ENCODE results near the gene FARS2. TPM values are rescaled to one million over a fixed set of nuclear protein-coding genes. Genes with fewer than 3 reads are reported as not detected.
A peak's percentile ranks its signal among the peaks of the same experiment; 100 is the strongest.
"Not testable (repeated sequence)": the region's sequence is repeated elsewhere in the genome, so short reads cannot be mapped to it uniquely, and the experiment has no call there.

Gene FARS2
- total RNA-seq, 1 donor from 2014 or later: 7.3 TPM

DNA sequence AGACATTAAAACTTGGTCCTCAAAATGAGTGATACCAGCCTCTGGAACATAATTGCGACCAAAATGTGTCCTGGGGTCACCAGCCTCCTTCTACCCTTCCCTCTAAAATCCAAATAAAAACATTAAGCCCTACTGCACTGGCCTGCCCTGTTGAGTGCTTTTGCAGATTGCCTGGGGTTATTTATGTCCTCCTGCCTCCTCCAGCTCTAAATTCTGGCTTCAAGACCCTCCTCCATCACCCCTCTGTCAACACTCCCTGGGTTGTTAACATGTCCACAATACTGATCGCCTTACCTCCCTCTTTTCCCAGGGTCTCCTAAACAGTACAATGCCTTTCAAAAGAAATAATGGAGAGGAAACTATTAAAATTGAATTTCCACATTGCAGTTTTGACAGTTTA is 418.0 kb downstream of the FARS2 start:
- no peak for DNase-seq (ENCODE audit: low read depth)

DNA sequence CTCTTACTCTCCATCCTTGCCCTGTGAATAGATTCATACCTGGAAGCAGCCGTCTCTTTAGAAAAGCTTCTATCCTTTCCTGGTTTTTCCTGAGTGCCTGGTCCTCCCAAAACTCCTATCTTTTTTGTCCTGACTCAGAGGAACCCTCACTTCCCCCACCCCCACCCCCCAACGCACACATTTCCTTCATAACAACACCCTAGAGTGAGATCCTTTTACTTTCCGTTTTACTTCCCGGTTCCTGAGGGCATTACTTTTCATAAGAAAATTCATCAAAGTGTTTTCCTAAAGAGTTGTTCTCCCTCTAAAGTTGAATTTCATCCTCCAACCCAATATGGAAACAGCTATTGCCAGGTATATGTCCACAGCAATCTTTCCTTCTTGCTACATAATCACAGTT is 418.4 kb downstream of the FARS2 start:
- DNase-seq (ENCODE audit: low read depth): no peak

DNA sequence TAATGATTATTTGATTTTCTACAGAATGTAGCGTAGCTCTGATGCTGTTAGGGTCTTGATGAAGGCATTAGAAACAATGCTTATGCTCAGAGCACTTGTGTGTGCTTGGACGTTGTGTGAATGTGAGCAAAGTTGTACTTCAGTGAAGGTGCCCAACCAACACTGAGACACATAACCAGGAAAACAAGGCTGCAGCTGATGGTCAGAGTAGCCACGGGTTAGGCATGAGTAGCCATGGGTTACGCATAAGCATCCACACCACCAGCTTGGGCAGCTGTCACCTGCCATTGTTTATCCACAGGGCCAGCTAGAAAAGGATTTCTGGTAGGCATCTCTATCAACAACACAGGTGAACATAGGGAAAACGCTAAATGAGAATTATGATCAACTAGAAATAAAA is 418.8 kb downstream of the FARS2 start:
- peak; percentile 75 for DNase-seq (ENCODE audit: low read depth)

DNA sequence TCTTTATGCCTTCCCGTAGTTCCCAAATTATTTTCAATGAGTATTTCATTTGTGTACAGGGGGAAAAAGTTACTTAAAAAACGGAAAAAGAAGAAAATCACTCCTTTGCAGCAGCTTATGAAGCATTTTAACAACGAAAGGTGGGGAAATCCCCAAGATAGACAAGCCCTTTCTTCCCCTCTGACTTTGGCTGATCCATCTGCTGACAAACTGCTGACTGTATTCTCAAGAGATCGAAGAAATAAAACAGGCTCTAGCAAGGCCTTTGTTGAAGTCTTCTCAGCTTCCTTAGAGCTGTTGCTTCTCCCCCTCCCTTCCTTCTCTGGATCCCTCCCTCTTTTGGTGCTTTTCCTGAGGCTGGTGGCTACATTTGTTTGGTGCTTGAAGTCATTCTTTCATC is 420.2 kb downstream of the FARS2 start:
- no peak for DNase-seq (ENCODE audit: low read depth)

DNA sequence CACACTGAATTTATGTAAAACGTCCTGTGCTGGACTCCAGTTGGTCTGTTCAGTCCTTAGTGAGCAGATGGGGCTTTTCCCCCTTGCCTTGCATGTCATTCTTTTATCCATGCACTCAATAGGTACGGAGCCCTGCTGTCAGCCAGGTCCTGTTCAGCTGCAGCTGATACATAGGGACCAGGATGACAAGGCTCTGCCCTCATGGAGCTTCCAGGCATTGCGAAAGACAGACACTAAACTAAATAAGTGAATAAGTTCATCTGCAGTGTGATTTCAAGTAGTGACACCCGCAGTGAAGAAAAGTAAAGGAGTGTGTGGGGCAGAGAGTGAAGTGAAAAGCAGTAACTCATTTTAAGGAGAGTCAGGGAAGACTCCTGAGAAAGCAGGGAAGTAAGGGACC is 421.2 kb downstream of the FARS2 start:
- no peak for DNase-seq (ENCODE audit: low read depth)

DNA sequence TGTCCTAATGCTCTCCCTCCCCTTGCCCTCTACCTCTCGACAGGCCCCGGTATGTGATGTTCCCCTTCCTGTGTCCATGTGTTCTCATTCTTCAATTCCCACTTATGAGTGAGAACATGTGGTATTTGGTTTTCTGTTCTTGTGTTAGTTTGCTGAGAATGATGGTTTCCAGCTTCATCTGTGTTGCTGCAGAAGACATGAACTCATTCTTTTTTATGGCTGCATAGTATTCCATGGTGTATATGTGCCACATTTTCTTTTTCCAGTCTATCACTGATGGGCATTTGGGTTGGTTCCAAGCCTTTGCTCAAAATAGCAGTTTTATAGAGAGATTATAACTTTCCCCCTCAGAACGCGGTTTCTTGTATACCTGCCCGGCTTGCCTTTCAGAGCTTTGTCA is 422.4 kb downstream of the FARS2 start:
- not testable (repeated sequence) for DNase-seq (ENCODE audit: low read depth)

DNA sequence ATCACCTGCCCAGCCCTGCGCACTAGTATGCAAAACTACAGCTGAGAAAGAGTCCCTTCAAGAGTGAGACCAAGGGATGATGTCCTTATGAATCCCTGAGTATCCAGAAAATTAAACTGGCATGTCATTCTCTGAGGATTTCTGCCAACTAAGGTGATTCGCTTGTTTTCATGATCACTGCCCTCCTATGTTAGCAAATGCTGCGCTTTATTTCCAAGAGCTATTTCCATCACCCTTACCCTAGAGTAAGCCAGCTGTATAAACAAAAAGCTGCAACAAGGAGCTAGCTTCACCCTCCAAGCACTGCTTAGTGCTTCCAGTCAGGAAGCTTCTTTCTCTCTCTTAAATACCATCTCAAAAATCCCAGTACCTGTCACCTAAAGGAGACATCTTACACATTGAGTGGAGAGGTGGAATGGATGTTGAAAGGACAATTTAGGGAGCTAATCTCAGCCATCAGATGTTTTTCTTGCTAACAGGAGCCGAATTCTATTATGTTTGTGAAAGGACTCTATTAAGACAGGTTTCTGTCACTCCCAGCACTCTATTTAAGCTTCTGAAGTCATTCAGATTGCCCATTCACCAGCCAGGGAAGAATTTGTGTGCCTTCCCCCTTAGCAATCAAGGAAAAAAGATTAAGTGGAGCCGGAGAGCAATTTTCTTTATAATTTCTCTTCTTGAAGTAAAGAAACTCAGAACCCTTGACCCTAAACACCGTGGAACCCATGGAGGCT is 423.2 kb downstream of the FARS2 start:
- DNase-seq (ENCODE audit: low read depth): peak; percentile 46

DNA sequence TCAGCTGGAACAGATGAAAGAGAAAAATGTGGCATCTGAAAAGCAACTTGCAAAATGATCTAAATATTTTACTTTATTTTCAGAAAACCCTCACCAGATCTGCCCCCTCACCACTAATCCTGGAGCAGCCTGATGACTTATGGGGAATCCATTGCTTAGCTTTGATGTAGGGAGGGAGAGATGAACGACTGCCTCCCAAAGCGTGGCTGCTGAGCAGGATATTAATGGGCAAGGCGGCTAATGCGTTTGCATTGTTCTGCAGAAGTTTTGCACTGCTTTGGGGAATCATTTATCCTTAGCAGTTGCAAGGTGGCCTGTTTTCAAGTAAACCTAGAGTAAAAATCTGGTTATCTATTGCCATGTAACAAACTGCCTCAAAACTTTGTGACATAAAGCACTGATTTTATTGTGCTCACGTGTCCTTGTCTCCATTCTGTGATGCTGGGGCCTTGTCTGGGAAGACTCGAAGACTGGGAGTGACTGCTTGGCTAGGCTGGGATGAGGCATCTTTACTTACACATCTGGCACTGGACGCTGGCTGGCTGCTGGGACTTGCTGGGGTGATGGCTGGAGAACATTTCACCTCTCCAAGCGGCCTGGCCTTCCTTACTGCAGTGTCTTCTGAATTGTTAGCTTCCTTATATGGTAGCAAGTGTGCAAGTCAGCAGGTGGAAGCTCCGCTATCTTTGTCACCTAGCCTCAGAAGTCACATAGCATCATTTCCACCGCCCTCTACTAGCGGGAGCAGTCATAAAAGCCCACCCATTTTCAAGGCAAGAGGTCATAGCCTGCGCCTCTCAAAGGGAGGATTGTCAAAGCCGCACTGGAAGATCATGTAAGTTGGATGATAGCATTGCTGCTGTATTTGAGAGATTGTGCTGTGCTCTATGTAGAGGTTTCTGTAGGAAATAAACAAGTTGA is 432.2 kb downstream of the FARS2 start:
- DNase-seq (ENCODE audit: low read depth): no peak

DNA sequence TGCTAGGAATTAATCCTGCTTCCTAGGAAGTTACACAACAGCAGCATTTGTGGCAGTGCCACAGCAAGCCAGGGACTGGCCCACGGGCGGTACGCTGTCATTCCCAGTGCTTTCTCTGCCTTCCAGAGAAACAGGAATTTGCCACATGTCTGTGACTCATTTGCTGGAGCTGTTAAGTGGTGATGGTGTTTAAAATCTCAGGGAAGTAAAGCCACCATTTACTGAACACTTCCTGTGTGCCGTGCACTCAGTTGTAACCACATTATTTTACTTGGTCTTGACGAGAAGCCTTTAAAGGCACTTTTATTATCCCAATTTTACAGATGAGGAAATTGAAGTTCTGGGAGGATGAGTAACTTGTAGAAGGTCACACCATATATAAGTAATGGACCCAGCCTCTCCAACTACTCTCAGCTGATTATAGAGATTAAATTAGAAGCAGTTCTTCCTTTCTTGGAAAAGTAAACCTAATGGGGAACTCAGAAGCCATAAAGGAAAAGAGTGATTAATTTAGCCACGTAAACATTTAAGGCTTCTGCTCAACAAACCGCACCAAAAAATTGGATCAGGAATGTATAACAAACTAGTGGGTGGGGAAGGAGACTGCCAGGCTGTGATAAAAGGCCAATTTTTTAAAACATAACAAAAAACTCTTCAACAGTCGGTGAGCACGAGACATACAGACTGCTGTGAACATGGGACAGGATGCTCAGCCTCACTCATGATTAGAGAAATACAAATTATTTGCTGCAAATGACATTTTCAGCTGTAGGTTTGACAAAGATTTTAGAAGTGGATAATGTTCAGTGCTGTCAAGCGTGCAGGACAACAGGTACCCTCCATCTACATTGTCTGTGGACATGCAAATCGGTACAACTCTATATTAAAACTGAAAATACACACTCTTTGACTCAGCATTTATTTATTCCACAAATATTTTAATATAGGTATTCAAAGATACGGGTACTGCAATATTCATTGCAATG is 434.2 kb downstream of the FARS2 start:
- DNase-seq (ENCODE audit: low read depth): peak; percentile 80

DNA sequence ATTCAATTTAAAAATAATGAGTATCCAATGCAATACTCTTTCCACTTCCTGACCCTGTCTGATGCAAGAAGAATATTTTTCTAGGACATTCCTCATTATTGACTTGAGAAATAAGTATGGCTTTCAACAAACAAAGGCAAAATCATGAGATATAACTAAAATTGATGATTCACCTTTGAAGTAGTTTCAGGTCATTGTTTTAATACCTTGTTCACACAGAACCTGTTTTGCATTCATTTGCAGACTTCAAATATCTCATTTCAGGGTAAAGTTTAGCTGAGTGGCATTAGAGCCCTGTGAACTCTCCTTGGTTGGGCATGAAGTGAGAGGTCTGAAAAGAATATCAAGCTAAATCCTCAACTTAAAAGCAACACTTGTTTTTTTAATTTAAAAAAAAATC is 436.2 kb downstream of the FARS2 start:
- no peak for DNase-seq (ENCODE audit: low read depth)

DNA sequence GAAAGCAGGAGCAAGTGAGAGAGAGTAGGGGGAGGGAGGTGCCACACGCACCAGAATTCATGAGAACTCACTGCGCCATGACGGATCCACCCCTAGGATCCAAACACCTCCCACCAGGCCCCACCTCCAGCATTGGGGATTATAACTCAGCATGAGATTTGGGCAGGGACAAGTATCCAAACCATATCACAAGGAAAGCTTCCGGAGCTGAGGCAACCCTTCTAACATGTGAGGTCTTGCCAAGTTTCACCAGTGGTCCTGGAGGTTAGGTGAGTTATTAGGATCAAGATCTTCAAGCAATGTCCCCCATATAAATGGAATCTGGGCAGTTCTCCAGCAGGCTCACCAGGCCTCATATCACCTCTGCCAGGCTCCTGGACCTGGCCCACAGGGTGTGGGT is 437.0 kb downstream of the FARS2 start:
- no peak for DNase-seq (ENCODE audit: low read depth)

DNA sequence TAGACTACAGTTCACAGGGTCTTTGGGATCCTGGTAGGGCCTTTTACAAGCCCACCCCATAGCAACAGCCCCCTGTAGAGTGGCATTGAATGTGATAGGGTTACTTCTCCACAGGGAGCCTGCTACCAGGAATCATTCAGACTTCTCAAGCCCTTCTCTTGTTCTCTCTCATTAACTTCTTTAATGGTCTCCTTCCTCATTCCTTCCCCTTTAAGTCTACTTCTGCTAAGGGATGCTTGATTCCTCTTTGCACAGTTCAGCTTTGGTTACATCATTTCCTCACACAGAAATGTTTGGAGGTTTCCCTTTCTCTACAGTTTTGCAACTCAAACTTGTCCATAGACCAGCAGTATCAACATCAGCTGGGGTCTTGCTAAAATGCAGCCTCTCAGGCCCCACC is 437.8 kb downstream of the FARS2 start:
- DNase-seq (ENCODE audit: low read depth): not testable (repeated sequence)

DNA sequence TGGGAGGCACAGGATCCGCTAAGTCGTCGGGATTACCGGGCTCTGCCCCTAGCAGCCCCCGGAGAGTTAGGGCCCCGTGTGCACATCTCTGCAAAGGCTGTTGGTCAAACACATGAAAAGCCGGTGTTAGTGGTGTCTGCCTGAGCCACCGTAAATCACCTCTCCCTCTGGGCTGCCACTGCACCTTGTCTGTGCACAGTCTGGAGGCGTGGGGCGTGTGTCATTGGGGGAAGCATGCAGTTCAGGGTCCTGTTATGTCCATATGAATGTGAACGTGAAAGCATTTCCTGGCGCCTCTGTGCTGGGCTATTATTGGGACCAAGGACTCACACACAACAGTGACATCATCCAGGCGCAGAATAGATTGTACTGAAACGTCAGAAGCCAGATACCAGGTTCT is 439.9 kb downstream of the FARS2 start:
- no peak for DNase-seq (ENCODE audit: low read depth)

DNA sequence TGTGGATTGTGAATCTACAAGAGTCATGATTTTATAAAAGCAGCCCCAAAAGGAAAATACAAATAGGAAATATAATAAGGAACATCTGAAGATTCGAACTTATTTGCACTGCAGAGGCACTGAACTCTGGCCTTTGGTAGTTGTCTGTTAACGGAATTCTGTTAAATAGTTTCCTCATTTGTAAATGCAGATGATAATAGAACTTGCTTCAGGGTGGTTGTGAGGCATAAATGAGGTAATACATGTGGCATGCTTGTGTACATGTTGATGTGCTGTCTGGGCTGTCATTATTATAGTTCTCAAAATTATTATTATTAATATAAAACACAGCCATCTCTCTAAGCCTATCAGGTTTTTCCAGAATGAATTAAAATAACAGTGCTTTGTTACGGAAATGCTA is 443.4 kb downstream of the FARS2 start:
- DNase-seq (ENCODE audit: low read depth): no peak

DNA sequence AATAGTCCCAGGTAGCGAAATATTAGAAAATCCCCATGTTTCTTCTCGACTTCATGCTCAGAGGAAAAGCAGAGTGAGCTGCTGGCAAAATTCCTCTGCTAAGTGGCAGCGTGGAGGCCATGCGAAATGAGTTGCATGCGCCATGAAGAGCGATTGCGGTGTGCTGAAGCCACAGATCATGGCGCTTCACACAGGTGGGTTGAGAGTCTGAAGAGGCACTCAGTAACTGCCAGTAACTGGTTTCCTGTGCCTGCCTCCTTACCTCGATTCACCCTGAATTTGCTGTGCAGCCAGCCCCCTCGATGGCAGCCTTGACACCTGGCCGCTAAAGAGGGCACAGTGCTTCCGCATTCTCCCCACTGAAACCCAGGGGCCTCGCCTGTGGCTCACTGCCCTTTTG is 443.9 kb downstream of the FARS2 start:
- no peak for DNase-seq (ENCODE audit: low read depth)

DNA sequence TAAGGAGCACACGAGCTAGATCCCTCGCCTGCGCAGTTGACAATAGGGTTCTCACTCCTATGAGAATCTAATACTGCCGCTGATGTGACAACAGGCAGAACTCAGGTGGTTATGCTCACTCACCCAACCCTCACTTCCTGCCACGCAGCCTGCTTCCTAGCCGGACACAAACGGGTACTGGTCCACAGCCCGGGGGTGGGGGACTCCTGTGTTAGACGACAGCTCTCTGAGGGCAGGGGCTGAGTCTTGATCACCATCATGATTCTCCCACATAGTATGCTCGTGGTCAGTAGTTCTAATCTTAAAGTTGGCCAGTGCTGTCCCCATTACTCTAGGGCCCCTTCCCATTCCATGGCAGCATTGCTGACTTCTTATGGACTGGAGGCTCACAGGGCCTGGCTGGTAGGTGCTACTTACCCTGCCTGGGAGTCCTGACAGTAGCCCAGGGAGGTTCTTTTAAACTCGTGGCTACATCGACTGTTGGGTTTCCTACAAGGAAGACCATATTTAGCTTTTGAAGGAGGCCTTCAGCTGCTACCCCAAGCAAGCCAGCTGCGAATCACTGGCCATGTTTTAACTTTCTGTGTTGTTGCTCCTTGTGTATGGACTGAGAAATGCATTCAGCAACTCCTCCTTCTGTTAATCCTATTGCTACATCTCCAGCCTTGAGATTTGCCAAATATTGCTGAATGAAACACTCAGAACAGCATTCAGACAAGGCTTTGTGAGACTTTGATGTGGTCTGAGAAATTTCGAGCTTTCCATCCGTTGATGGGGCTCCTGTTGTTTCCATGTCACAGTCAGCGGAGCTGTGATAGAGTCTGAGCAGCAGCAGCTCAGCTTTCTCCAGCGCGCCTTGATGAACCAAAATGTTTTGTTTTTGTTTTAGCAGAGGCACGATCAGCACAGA is 445.1 kb downstream of the FARS2 start:
- peak; percentile 27 for DNase-seq (ENCODE audit: low read depth)

DNA sequence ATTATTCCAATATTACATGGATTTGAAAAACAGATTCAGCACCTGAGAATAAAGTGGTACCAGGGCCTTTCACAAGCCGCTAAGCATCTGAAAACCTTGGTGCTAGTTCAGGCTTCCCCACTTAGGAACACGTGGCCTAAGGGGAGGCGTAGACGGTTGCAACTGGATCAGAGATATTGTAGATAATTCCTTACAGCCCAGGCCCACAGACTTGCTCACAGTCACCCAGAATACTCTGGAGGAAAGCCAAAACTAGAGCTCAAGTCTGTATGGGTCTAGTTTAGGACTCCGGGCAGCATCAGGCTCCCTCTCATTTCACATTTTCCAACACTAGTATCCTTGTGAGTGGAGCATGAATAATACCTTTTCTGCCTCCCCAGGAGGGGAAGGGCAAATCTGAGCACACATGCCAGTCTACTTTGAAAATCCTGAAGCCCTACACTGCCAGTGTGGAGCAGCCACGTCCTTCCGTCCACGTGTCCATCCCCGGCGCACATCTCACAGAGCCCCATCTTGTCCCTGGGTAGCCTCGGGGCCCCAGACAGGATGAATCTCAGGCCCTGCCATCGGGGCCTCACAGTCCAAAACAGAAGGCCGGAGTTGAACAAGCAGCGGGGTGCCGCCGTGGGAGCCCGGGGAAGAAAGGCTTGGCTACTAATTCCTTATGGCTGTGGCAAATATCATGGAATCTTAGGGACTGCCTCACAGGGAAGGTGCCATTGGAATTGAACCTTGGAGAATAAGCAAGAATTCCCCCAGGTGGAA is 446.1 kb downstream of the FARS2 start:
- DNase-seq (ENCODE audit: low read depth): no peak

DNA sequence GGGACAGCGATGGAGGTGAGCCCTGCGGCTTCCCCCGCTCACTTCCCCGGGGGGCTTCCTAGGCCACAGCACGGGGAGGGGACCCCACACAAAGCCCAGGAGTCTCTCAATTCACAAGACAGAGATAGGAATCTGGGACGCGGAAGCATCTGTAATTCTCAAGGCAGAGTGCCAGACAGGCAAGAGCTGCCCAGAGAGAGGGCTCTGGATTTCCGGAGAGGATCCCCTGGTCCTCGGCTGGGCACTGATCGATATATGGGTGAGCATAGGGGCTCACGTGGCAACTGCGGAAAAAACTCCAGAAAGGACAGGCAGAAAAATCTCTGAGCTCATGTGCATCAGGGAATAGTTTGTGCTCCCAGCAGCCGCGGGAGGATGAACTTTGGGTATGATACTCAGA is 449.2 kb downstream of the FARS2 start:
- no peak for DNase-seq (ENCODE audit: low read depth)

DNA sequence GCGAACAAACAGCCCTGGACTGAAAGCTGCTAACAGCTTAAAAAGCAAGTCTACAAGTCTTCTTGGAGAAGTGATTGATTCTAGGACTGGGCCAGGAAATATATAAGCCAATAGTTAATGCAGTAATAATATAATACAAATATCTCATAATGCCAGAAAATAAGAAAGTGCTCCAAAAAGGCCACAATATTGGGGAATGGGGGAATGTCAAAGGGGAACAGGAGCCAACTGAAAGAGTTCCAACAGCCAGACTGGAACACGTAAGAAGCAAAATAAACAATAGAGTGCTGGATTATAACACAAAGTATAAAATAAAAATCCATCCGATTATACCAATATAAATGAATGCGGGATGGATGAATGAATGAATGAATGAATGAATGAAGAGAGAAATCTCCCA is 449.6 kb downstream of the FARS2 start:
- DNase-seq (ENCODE audit: low read depth): no peak

Measured in myocyte (in vitro differentiated cells).